Measurements from ENCODE around the gene AKT2. TPM values are rescaled to one million over a fixed set of nuclear protein-coding genes. Genes with fewer than 3 reads are reported as not detected.

The AKT2 gene
- total and polyA plus RNA-seq, 2 of the 8 experiments (the other 6 are each of a cell fraction or from before 2014, with no cell fraction given) = 151 to 183 TPM

GRCh38 chr19:40313229-40313983 lies 28.3 kb upstream of the AKT2 start (continued):
- TF ChIP-seq MAX (IDR thresholded peaks at IDR 0.05) (no peak), BRCA1 (IDR thresholded peaks at IDR 0.05; ENCODE audit: low read depth, low read length) (no peak), JUND (IDR thresholded peaks at IDR 0.05; ENCODE audit: low read length) (no peak), ATF3 (IDR thresholded peaks at IDR 0.05; ENCODE audit: insufficient read depth, low read depth, low read length) (no peak), KDM1A (IDR thresholded peaks at IDR 0.05; ENCODE audit: borderline replicate concordance, low read length) (no peak), CHD1 (IDR thresholded peaks at IDR 0.05; ENCODE audit: low read depth, low read length) (no peak)

Measured in H1 (cell line).